Right hindlimb (tissue), 1 donor: Measurements from ENCODE around the gene SLC66A1.

Experiments
- DNase-seq: peaks from one replicate; pipeline ENCODE4 v3.0.0-alpha.2; 2018

Gene SLC66A1

DNA sequence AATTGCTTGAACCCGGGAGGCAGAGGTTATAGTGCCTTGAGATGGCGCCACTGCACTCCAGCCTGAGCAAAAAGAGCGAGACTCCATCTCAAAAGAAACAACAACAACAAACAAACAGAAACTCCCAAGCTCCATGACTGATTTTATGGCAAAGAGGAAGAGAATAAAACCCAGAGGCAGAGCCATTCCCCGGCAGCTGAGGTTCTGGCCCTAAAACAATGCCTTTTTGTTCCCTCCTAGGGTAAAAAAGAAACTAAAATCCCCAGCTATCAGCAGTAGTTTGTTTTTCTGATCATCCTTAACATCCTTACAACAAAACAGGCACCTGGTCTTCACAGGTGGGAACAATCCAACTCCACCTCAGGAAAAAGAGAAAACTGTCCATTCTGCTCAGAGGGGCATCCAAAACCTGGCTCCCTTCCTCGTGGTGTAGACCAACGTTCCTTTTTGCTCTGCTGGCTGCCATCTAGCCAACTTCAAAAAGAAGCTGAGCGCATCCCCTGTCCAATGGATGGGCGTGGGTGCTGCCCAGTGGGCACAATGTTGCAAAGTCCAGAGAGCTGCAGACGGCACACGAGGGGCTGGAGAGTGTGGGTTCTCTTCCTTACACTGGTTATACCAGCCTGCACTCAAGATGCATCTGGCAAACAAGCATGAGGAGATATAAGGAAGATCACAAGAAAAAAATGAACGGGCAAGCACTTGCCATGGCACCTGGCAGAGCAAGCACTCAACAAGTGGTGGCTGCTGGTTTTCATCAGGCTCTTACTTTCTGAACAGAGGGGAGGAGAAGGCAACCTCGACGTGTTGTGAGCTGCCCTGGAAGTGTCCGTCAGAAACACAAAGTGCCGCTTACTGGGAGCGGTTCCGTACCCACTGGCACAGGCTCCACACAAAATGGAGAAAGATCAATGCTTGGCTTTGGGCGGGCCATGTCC is 54.7 kb downstream of the SLC66A1 start:
- DNase-seq, result no peak

GRCh38 chr1:19367584-19368041 is 55.5 kb downstream of the SLC66A1 start:
- DNase-seq, result no peak

DNA sequence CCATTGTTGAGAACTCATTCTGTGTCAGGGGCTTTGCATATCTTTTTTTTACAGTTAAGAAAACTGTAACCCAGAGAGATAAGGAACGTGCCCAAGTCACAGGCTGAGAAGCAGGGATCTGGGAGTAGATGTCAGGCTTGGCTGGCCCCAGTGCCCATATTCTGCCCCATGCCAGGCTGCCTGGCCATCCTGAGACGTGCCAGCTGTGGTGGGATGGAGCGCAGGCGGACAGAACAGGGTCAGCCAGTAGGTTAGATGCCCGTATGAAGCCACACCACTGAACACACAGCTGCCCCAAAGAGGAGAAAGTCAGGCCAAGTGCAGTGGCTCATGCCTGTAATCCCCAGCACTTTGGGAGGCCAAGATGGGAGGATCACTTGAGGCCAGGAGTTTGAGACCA is 55.9 kb downstream of the SLC66A1 start:
- no peak for DNase-seq

- DNase-seq, result no peak
Observed at GRCh38 chr1:19368964-19369363, 56.8 kb downstream of the SLC66A1 start.

DNA sequence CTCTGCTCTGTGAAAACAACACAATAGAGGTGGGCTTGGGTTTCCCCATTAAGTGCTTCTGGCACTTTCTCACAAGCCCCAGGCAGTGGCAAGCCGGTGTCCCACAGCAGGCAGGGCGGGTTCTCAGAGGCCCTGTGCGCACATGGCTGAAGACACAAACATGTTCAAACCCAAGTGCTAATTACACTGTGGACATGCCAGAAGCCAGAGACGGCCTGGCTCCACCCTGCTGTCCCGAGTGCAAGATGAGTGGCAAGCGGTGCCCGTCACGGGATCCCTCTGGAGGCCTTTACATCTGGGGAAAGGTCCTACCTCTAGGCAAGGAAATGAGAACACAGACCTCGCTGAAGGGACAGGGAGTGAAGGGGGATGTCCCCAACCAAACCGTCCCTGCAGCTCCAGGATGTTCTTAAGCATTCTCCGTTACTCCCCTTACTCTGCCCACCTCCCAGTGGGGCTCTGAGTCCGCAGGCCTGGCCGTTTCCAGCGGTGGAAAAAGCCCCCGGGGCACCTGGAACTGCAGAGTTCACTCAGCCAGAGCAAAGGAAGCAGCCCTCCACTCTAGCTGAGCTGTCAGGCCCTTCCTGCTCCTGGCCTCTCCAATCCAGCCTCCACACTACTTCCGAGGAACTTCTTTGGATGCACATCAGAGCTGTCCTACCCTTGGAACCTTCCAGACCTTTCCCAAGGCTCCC is 57.4 kb downstream of the SLC66A1 start:
- DNase-seq, result no peak

- no peak for DNase-seq
Observed at GRCh38 chr1:19370453-19371170, 58.5 kb downstream of the SLC66A1 start.

DNA sequence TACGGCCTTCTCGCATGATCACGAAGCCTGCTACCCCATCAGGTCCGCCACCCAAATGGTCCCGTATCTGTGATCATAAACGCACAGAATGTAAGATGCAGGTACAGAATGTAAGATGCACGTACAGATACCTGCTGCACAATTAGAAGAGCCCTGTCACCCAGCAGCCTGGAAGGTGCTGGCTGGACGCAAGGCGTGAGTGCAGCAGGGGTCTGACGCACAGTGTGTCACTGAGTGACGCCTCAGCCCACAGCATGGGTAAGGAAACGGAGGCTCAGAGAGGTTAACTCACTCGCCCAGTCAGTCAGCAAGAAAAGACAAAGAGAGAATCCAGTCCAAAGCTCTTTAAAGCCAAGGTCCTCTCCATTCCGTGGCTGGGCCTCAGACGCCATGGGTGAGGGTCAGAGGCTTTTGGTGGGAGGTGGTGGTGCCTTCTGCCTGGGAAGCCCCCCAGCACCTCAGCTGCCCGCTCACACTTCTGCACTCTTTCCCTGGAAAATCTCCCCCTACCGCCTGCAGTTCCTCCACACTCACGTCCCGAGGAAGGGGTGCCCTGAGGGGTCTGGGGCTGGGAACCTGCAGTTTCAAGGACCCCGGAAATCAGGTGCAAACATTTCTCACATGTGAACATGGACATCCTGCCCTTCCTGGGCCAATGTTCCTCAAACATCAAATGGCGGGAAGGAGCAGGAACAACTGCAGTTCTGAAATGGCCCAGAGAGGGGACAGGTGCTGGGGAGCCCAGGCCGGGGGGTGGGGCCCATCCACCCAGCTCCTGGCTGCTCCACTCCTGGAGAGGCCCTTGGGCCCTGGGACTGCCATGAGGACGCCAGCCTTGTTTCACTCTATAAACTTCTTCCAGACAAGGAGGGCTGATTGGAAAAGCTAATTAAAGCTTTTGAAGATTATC is 59.4 kb downstream of the SLC66A1 start:
- no peak for DNase-seq

DNA sequence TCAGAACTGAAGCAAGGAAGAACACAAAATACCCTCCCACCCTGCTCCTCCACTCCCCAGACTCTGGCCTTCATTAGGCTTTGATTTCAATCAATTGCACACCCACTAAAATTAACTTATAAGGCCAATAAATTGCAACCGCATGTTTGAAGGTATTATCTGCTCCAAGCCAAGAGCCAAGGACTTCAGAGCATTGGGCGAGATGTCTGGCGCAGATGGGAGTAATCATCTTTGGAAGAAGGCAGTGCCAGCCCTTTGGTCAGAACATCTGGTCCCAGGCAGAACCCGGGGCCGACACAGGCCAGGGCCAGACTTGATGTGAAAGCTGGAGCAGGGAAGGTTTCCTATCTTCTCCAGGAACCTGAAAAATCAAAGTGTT is 60.0 kb downstream of the SLC66A1 start:
- DNase-seq, result no peak

DNA sequence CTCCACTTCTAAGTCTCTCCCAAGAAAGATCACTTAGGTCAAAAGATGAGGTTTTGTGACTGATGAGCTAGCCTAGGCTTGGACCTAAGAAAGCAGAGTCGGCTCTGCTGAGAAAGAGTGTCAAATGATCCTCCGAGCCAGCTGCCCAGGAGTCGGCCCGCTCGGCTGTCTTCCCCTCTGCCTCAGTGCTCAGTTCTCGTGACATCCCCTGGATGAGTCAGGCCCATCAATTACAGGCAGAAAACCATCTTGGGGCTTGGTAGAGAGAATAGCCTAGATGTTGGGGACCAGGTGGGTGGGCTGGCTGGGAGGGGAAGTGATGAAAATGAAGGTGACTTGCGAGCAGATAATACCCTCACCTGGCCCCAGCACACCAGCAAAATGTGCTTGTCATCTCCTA is 60.5 kb downstream of the SLC66A1 start:
- no peak for DNase-seq

- no peak for DNase-seq
Observed at GRCh38 chr1:19373211-19374082, 61.3 kb downstream of the SLC66A1 start.

GRCh38 chr1:19374083-19374801 is 62.1 kb downstream of the SLC66A1 start:
- DNase-seq, result no peak

DNA sequence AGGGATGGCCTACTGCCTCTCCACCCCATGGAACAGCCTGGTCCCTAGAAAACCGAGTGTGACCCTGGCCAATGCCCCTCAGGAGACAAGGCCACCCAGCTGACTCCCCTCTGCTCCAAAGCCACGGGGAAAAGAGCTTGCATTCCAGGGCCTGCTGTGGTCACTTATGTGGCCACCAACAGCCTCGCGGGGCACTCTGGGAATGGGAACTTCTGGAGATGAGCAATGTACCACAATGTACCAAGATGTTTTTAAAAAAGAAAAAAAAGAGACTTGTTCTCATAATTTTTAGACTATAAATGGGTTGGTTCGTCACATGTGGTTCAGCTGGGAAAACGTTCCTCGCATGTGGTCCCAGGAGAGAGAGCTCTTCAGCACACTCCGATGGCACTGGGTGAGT is 62.8 kb downstream of the SLC66A1 start:
- DNase-seq, result no peak

- DNase-seq, result no peak
Observed at GRCh38 chr1:19375631-19376400, 63.7 kb downstream of the SLC66A1 start.

DNA sequence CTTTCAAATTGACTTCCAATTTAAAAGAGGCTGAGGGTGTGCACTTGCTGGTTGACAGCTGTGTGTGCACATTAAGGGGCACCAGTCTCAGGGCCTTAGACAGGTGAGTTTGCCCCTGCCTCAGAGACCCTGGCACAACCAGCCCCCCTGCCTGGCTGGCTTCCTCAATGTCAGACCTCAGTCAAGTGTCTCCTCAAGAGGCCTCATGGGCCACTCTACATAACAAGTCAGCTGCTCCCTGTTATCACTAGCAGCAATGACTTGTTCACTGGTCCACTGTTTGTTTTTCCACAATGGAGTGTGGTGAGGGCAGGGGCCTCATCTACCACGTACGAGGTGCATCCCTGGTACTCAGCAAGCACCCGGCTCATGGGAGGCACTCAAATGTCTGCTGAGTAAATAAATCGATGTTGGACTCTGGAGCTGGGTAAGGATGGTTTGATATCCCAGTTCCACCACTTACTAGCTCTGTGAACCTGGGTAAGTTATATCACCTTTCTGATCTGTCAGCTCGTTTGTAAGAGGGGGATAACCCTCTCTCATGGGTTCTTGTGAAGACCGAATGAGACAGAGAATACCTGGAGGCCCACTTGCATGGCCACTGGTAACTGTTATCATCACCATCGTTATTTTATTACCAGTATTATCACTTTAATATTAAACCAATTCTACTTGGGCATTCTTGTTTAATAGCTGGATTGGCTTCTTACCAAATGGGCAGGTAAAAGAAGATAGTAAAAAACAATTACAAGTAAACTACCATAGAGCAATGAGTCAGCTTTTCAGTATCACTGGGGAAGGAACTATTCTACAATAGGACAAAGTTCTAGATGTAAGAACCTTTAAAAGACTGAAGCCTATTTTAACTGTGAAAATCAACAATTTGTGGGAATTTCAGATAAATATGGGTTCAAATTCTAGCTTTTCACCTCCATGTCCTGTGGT is 64.6 kb downstream of the SLC66A1 start:
- DNase-seq, result no peak

- no peak for DNase-seq
Observed at GRCh38 chr1:19377812-19378718, 65.9 kb downstream of the SLC66A1 start.
